HFFc6 (cell line): ENCODE measurements around the gene DEDD2. TPM values are rescaled to one million over a fixed set of nuclear protein-coding genes. Genes with fewer than 3 reads are reported as not detected.

Experiments
- DNase-seq: peaks from one replicate; pipeline ENCODE4 v3.0.0-alpha.2; 2018
- H3K27ac Mint-ChIP-seq: 2 replicates; pipeline ENCODE4 v1.8.0; 2020; ENCODE audit warnings: mild to moderate bottlenecking, mixed read lengths
- H3K27me3 Mint-ChIP-seq: 2 replicates; pipeline ENCODE4 v1.8.0; 2021; ENCODE audit warnings: mild to moderate bottlenecking, moderate library complexity, mixed read lengths; ENCODE audit not compliant: insufficient read depth
- H3K36me3 Mint-ChIP-seq: 2 replicates; pipeline ENCODE4 v1.8.0; 2021; ENCODE audit warnings: low read depth, mixed read lengths
- H3K4me1 Mint-ChIP-seq: 2 replicates; pipeline ENCODE4 v1.8.0; 2020; ENCODE audit warnings: low read depth, mixed read lengths
- H3K4me3 Mint-ChIP-seq: 2 replicates; pipeline ENCODE4 v1.8.0; 2020; ENCODE audit warnings: mild to moderate bottlenecking, moderate library complexity, mixed read lengths
- H3K9me3 Mint-ChIP-seq: 2 replicates; pipeline ENCODE4 v1.8.0; 2020; ENCODE audit warnings: mild to moderate bottlenecking, mixed read lengths
- CTCF ChIP-seq: fragments of 200-600 bp; sonication (generic); IDR thresholded peaks from 2 replicates; pipeline ENCODE4 v1.5.0; 2021; ENCODE audit warnings: antibody characterized with exemption, mild to moderate bottlenecking
- total RNA-seq, 6 experiments: library from RNA; stranded (reverse); fragmentation: NEBNext Ultra II Directional; extraction: Animal tissue kit (Norgen Biotek cat#: 25700); gene quantifications; 2 replicates in 1 of 6; 3 replicates in 5 of 6; pipeline ENCODE4 v1.2.3, GENCODE V29; 2021

Gene DEDD2
- total RNA-seq, 6 experiments from 2014 or later = 19.2 to 24.9 (median 20.2) TPM

DNA sequence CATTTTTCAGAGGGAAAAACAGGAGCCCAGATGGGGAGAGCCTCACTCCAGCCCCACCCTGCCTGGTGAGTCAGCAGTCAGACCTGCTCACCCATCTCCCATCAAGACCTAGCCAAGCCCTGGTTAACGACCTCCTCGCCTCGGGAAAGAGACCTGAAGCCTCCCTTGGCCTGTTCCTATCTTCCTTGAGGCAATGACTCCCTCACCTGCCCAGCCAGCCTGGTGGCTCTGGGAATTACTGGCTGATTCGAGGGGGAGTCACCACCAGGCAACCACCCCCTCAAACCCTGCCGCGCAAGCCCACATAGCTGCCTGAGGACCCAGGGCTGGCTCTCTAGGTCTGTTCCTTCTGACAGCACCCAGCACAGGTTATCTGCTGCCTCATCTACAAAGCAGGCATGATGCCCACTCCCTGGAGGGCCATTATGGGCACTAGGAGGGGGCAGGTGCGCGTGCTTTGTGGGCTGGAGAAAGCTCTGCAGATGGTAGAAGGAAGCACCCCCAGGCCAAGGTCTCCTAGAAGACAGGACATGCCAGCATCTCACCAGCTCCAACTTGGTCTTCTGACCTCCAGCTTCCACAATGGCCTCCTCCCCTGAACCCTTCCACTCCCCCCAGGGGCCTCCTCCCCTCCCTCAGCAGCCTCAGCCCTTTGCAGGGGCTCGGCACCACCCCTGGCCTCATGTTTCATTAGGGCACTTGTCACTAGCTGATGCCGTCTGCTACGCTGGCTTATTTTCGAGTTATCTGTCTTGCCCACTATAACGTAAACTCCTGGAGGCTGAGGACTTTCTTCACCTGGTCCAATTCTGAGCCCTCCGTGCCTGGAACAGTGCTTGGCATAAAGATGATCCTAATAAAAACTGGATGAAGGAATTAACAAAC, 10.4 kb downstream of the DEDD2 start:
- H3K9me3 Mint-ChIP-seq = no peaks in the 10 kb centered on the region
- H3K4me3 Mint-ChIP-seq = peak overlapping the region; percentile 51
- DNase-seq = peak; percentile 54
- no peaks in the 10 kb centered on the region; the same call in 1 of the 2 replicates for H3K27me3 Mint-ChIP-seq
- peaks cover 51% of the 10 kb centered on the region for H3K36me3 Mint-ChIP-seq
- TF ChIP-seq CTCF = no peak
- H3K27ac Mint-ChIP-seq = peak overlapping the region; percentile 95
- peaks cover 61% of the 10 kb centered on the region for H3K4me1 Mint-ChIP-seq

DNA sequence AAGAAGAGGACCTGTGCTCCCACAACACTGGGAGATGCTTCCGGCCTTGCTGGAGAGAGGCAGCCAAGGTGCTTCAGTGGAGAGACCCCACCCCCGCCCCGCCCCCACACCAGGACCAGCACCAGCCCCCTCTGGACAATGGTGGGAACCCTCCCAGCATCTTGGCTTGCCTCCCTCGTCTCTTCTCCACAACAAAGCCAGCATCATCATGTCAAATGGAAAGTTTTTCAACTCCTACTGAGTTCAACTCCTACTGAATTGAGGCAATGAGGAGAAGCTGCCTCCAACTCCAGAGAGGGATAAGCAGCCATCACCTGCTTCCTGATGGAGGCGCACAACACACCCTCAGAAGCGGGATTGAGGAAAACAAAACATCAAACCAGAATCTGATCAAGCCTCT, 12.8 kb downstream of the DEDD2 start:
- H3K27me3 Mint-ChIP-seq = peaks cover 5% of the 10 kb centered on the region
- H3K9me3 Mint-ChIP-seq = no peaks in the 10 kb centered on the region
- no peak for DNase-seq
- H3K4me1 Mint-ChIP-seq = peaks cover 66% of the 10 kb centered on the region
- H3K4me3 Mint-ChIP-seq = no peak overlapping the region
- H3K27ac Mint-ChIP-seq = no peak overlapping the region; the same call in 1 of the 2 replicates
- peaks cover 62% of the 10 kb centered on the region for H3K36me3 Mint-ChIP-seq
- TF ChIP-seq CTCF = no peak

DNA sequence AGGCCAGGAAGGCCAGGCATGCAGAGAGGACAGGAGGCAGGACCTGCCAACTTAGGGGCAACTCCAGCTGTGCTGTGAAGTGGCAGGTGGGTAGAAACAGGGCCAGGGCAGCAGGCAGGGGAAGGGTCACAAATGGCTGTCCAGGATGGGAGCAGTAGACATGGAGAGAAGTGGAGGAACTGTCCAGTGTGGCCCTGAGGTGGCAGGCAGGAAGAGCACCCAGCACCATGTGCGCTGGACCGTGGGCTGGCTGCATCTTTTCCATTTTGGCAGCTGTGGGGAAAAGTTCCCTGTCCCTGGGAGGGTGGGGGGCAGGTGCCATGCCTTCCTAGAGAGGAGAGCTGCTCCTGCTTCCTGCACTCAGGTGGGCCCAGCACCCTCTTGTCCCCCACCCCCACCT, 13.8 kb downstream of the DEDD2 start:
- no peak for DNase-seq
- Mint-ChIP-seq H3K9me3 (no peaks in the 10 kb centered on the region), H3K4me3 (no peak overlapping the region), H3K36me3 (peaks cover 59% of the 10 kb centered on the region), H3K27me3 (peaks cover 5% of the 10 kb centered on the region), H3K4me1 (peaks cover 62% of the 10 kb centered on the region), H3K27ac (no peak overlapping the region)
- no peak for TF ChIP-seq CTCF

GRCh38 chr19:42202290-42202880, 15.1 kb downstream of the DEDD2 start:
- H3K27ac Mint-ChIP-seq = no peak overlapping the region
- H3K36me3 Mint-ChIP-seq = peaks cover 50% of the 10 kb centered on the region
- H3K27me3 Mint-ChIP-seq = peaks cover 5% of the 10 kb centered on the region
- H3K9me3 Mint-ChIP-seq = no peaks in the 10 kb centered on the region
- no peak for DNase-seq
- no peak overlapping the region for H3K4me3 Mint-ChIP-seq
- no peak for TF ChIP-seq CTCF
- H3K4me1 Mint-ChIP-seq = peaks cover 51% of the 10 kb centered on the region

DNA sequence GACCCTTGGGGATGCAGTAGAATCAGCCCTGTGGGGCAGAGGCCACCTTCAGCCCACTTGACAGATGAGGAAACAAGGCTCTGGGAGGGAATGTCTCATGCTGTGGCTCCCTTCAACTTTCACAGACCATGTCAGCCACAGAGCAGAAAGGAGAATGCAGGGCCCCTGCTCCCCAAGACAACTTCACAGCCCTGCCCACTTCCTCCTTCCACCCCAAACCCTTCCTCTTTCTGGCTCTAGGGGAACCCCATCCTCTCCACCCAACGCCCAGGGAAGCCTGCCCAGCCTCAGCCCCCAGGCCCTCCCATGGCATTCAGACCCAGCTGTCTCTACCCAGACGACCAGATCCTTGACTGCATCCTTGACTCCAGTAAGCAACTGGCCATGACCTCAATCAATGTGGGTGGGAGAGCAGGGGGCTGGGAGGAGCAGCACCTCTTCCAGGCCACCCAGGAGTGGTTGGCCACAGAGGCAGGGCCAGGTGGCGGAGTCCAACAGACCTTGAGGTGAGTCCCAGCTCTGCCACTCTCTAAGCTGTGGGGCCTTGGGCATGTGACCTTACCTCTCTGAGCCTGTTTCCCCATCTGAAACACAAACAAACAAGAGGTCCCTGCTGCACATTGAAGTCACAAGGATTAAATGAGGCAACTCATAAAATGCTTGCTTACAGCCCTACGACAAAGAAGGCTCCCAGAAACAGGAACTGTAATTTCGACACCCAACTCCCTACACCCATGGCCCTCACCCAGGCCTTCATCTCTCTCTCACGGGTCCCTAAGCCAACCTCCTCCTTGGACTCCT, 15.8 kb downstream of the DEDD2 start:
- no peak for TF ChIP-seq CTCF
- DNase-seq = no peak
- Mint-ChIP-seq H3K27me3 (peaks cover 5% of the 10 kb centered on the region), H3K36me3 (peaks cover 49% of the 10 kb centered on the region), H3K9me3 (no peaks in the 10 kb centered on the region), H3K4me1 (peaks cover 44% of the 10 kb centered on the region), H3K27ac (peak overlapping the region; percentile 42; the same call in 1 of the 2 replicates), H3K4me3 (no peak overlapping the region)
